ENCODE measurements around the gene FKBP4.

The FKBP4 gene

GRCh38 chr12:2823483-2823882 is 28.7 kb downstream of the FKBP4 start:
- TF ChIP-seq CTCF (IDR thresholded peaks at IDR 0.05; ENCODE audit: poor library complexity, severe bottlenecking): no peak
- DNase-seq (ENCODE audit: low spot score) (no peak), ATAC-seq (ENCODE audit: low read depth) (no peak)
- Histone ChIP-seq H3K4me1 (ENCODE audit: insufficient read depth, poor library complexity, severe bottlenecking) (no peaks in the 10 kb centered on the region), H3K9me3 (ENCODE audit: severe bottlenecking) (no peaks in the 10 kb centered on the region), H3K27me3 (ENCODE audit: insufficient read depth, poor library complexity, severe bottlenecking) (no peaks in the 10 kb centered on the region), H3K4me3 (ENCODE audit: severe bottlenecking) (no peak overlapping the region), H3K27ac (ENCODE audit: poor library complexity, severe bottlenecking) (no peak overlapping the region), H3K36me3 (ENCODE audit: low read depth) (peaks cover 67% of the 10 kb centered on the region)

- Histone ChIP-seq H3K36me3 (ENCODE audit: low read depth) (peaks cover 63% of the 10 kb centered on the region), H3K4me1 (ENCODE audit: insufficient read depth, poor library complexity, severe bottlenecking) (no peaks in the 10 kb centered on the region), H3K4me3 (ENCODE audit: severe bottlenecking) (no peak overlapping the region), H3K9me3 (ENCODE audit: severe bottlenecking) (no peaks in the 10 kb centered on the region), H3K27me3 (ENCODE audit: insufficient read depth, poor library complexity, severe bottlenecking) (no peaks in the 10 kb centered on the region), H3K27ac (ENCODE audit: poor library complexity, severe bottlenecking) (no peak overlapping the region)
- TF ChIP-seq CTCF (IDR thresholded peaks at IDR 0.05; ENCODE audit: poor library complexity, severe bottlenecking): no peak
- ATAC-seq (ENCODE audit: low read depth) (no peak), DNase-seq (ENCODE audit: low spot score) (no peak)
Measured at GRCh38 chr12:2824541-2824940, 29.8 kb downstream of the FKBP4 start.

GRCh38 chr12:2825132-2825531 is 30.4 kb downstream of the FKBP4 start:
- TF ChIP-seq CTCF (IDR thresholded peaks at IDR 0.05; ENCODE audit: poor library complexity, severe bottlenecking): no peak
- Histone ChIP-seq H3K36me3 (ENCODE audit: low read depth) (peaks cover 63% of the 10 kb centered on the region), H3K27ac (ENCODE audit: poor library complexity, severe bottlenecking) (no peak overlapping the region)

GRCh38 chr12:2826036-2826435 is 31.3 kb downstream of the FKBP4 start:
- H3K4me3 ChIP-seq (ENCODE audit: severe bottlenecking): no peak overlapping the region
- no peaks in the 10 kb centered on the region for H3K4me1 ChIP-seq (ENCODE audit: insufficient read depth, poor library complexity, severe bottlenecking)
- peaks cover 58% of the 10 kb centered on the region for H3K36me3 ChIP-seq (ENCODE audit: low read depth)
- no peaks in the 10 kb centered on the region for H3K9me3 ChIP-seq (ENCODE audit: severe bottlenecking)
- no peaks in the 10 kb centered on the region for H3K27me3 ChIP-seq (ENCODE audit: insufficient read depth, poor library complexity, severe bottlenecking)
- H3K27ac ChIP-seq (ENCODE audit: poor library complexity, severe bottlenecking): no peak overlapping the region
- ATAC-seq (ENCODE audit: low read depth) (no peak), DNase-seq (ENCODE audit: low spot score) (no peak)
- TF ChIP-seq CTCF (IDR thresholded peaks at IDR 0.05; ENCODE audit: poor library complexity, severe bottlenecking): no peak

More at GRCh38 chr12:2825132-2825531, 30.4 kb downstream of the FKBP4 start:
- no peaks in the 10 kb centered on the region for H3K9me3 ChIP-seq (ENCODE audit: severe bottlenecking)
- H3K4me3 ChIP-seq (ENCODE audit: severe bottlenecking): no peak overlapping the region
- H3K4me1 ChIP-seq (ENCODE audit: insufficient read depth, poor library complexity, severe bottlenecking): no peaks in the 10 kb centered on the region
- no peak for ATAC-seq (ENCODE audit: low read depth)
- no peaks in the 10 kb centered on the region for H3K27me3 ChIP-seq (ENCODE audit: insufficient read depth, poor library complexity, severe bottlenecking)
- DNase-seq (ENCODE audit: low spot score): no peak

- Histone ChIP-seq H3K4me3 (ENCODE audit: severe bottlenecking) (no peak overlapping the region), H3K36me3 (ENCODE audit: low read depth) (peaks cover 51% of the 10 kb centered on the region), H3K4me1 (ENCODE audit: insufficient read depth, poor library complexity, severe bottlenecking) (no peaks in the 10 kb centered on the region), H3K9me3 (ENCODE audit: severe bottlenecking) (no peaks in the 10 kb centered on the region), H3K27me3 (ENCODE audit: insufficient read depth, poor library complexity, severe bottlenecking) (no peaks in the 10 kb centered on the region), H3K27ac (ENCODE audit: poor library complexity, severe bottlenecking) (no peak overlapping the region)
- DNase-seq (ENCODE audit: low spot score): no peak
- no peak for TF ChIP-seq CTCF (IDR thresholded peaks at IDR 0.05; ENCODE audit: poor library complexity, severe bottlenecking)
- no peak; the same call in 2 of the 3 replicates for ATAC-seq (ENCODE audit: low read depth)
Measured at GRCh38 chr12:2826721-2827515, 32.1 kb downstream of the FKBP4 start.

All from RWPE2 (cell line).